GM18519 (cell line): ENCODE results near the gene PLG.
"Not testable (repeated sequence)": the region's sequence is repeated elsewhere in the genome, so short reads cannot be mapped to it uniquely, and the experiment has no call there.

Source experiments
- ATAC-seq: cut with Tn5 transposase; IDR thresholded peaks from one replicate; pipeline ENCODE4 v1.9.1; 2021; ENCODE audit warnings: mild to moderate bottlenecking, moderate library complexity; ENCODE audit not compliant: unreplicated experiment, low FRiP score

The PLG gene

GRCh38 chr6:160697826-160698225 is 4.2 kb upstream of the PLG start:
- ATAC-seq: no peak

GRCh38 chr6:160704688-160705087 is 2.6 kb downstream of the PLG start:
- not testable (repeated sequence) for ATAC-seq

- not testable (repeated sequence) for ATAC-seq
Measured at GRCh38 chr6:160708993-160709392, 6.9 kb downstream of the PLG start.

- ATAC-seq: no peak
Measured at GRCh38 chr6:160714731-160715316, 12.8 kb downstream of the PLG start.

- no peak for ATAC-seq
Measured at GRCh38 chr6:160730911-160731310, 28.9 kb downstream of the PLG start.

GRCh38 chr6:160733050-160733646 is 31.1 kb downstream of the PLG start:
- ATAC-seq: peak; percentile 48

DNA sequence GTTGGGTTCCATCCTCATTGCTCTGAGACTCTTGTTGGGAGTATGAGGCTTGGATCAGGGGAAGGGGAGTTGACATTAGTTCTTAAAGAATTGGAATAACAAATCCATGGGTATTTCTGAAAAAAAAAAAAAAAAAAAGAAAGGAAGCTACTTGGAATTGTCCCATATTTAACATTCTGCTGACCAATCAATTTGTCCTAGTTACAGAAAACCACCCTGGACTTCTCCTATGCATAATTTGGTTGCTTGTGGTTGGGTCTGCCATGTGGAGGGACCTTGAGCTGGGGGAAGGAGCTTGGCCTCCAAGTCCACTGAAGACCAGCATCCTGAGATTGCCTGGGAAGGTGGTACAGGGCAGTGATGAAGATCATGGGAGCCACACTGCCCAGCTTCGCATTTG is 32.6 kb downstream of the PLG start:
- ATAC-seq: no peak

- ATAC-seq: peak; percentile 90
Measured at GRCh38 chr6:160735523-160735922, 33.5 kb downstream of the PLG start.

DNA sequence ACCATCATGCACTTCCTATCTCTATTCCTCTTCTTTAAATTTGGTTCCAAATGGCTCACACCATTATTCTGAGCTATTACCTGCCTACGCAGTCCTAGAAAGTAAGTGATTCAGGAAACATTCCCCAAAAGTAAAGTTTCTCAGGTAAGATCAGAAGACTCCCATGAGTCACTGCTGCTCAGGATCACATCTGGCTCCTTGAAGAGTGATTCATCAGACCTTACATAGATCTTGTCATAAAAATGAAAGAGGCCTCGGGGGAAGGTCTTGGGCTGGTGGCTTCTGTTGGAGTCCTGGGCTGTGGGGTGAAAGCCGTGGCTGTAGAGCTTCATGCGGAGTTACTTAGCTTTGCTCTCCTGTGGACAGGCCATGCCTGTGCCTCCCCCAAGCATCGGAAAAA is 35.9 kb downstream of the PLG start:
- ATAC-seq: no peak

GRCh38 chr6:160739955-160740354 is 37.9 kb downstream of the PLG start:
- no peak for ATAC-seq

DNA sequence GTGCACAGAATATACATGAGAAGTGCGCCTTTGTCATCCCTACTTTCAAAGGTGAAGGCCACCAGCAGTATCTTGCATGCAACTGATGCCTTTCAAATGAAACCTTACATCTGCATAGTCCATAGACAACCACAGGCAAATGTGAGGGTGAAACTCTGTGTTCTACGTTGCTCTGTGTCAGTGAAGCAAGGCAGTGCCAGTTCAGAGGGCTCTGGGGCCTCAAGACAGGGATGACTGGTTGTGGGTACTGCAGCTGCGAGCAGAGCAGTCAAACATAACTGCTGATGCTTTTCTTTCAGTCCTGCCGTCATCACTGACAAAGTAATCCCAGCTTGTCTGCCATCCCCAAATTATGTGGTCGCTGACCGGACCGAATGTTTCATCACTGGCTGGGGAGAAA is 39.0 kb downstream of the PLG start:
- peak; percentile 98 for ATAC-seq

DNA sequence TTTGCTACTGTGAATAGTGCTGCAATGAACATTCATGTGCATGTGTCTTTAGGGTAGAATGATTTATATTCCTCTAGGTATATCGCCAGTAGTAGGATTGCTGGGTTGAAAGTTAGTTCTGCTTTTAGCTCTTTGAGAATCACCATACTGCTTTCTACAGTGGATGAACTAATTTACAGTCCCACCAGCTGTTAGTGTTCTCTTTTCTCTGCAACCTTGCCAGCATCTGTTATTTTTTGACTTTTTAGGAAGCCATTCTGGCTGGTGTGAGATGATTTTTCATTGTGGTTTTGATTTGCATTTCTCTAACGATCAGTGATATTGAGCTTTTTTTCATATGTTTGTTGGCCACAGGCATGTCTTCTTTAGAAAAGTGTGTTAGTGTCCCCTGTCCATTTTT is 40.0 kb downstream of the PLG start:
- peak; percentile 47 for ATAC-seq

DNA sequence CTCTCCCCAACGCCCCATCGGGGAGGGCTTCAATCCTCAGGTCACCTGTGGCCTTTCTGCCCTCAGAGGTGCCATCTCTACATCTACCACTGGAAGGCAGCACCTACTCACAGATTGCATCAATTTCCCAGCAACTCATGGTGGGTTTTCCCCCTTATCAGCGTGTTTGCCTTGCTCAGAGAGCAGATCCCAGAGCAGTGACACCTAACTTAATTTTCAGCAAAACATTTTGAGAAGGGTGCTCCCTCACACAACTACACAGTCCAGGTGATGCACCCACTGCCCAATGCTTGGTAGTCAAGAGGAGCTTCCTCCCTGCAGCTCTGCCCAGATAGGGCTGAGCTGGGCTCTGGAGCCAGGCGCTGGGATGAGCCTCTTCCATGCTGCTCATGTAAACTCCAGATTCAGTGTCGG is 48.2 kb downstream of the PLG start:
- ATAC-seq: peak; percentile 83

GRCh38 chr6:160753211-160753610 is 51.2 kb downstream of the PLG start:
- ATAC-seq: not testable (repeated sequence)

DNA sequence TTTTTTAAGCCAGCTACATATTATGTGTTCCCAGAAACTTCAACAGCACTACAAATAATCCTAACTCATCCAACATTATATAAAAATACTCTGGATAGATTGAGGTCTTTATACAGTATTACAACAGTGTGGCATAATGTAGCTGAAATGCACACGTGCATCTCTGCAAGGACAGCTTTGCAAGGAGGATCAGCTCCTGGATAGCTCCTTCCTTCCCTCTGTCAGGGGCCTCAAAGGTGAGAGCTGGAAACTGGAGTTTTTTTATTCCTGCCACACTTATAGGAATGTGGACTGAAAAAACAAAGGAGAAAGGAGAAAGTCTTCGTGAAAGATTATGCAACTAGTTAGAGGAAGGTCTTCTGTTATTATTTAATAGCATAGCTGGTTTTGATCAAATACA is 53.1 kb downstream of the PLG start:
- ATAC-seq: no peak

GRCh38 chr6:160756021-160756420 is 54.0 kb downstream of the PLG start:
- ATAC-seq: no peak

DNA sequence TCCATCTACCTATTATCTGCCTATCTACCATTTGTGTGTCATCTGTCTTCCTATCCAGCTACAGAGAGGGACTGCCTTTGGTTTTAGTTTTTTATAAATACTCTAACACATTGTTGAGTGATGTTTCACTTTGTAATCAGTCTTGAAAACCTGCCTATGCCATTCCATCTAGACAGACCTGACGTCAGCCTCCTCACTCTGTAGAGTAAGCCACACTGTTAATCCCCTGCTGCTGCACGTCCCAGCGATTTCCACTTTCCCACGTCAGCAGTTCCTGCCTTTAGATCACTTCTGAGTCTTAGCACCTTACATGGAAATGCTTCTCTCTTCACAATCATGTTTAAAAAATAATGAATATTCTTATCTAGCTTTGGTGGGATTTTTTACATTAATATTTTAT is 54.8 kb downstream of the PLG start:
- no peak for ATAC-seq

DNA sequence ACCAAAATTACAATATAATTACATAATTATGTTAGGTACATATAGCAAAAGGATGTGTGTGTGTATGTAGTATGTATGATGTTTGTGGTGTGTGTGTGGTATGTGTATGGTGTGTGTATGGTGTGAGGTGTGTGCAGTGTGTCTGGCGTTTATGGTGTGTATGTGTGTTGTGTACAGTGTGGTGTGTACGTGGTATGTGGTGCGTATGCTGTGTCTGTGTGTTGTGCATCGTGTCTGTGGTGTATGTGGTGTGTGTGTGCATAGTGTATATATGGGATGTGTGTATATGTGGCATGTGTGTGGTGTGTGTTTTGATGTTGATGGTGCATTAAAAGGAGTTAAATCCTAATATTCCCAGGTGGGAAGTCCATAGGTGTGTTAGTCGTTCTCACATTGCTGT is 62.8 kb downstream of the PLG start:
- no peak for ATAC-seq

GRCh38 chr6:160765412-160765811 is 63.4 kb downstream of the PLG start:
- no peak for ATAC-seq

- no peak for ATAC-seq
Measured at GRCh38 chr6:160766657-160766988, 64.6 kb downstream of the PLG start.

GRCh38 chr6:160766989-160767646 is 65.1 kb downstream of the PLG start:
- peak; percentile 87 for ATAC-seq

DNA sequence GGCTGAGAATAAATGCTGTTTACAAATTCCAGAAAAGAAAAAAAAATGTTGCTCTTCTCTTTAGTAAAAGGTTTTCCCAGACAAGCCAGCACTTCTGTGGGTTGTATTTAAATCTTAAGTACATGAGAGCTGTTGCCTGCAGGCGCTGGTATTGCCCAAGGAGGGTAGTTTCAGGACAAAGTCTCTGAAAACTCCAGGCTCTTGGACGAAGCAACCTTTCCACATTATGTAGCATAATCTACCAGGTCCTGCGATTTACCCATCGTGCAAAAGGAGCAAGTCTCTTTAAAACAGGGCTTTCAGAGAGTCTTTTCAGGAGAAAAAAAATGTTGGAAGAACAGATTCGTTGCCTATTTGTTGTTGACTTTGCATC is 65.6 kb downstream of the PLG start:
- peak; percentile 20 for ATAC-seq
